Measurements from ENCODE around the gene HK1.
"Not testable (repeated sequence)": the region's sequence is repeated elsewhere in the genome, so short reads cannot be mapped to it uniquely, and the experiment has no call there.

HK1 gene

GRCh38 chr10:69321039-69321715, 42.9 kb downstream of the HK1 start:
- H3K4me3 ChIP-seq (ENCODE audit: low read depth, low read length) = no peak overlapping the region

GRCh38 chr10:69321865-69322264, 43.6 kb downstream of the HK1 start:
- peak; percentile 57 for DNase-seq (ENCODE audit: low read depth)
- TF ChIP-seq CTCF (conservative IDR thresholded peaks at IDR 0.05; ENCODE audit: low read depth, low read length) = no peak
- H3K4me3 ChIP-seq (ENCODE audit: low read depth, low read length) = no peak overlapping the region

More at GRCh38 chr10:69321039-69321715, 42.9 kb downstream of the HK1 start:
- TF ChIP-seq CTCF (conservative IDR thresholded peaks at IDR 0.05; ENCODE audit: low read depth, low read length) = no peak
- DNase-seq (ENCODE audit: low read depth) = no peak

GRCh38 chr10:69322346-69322745, 44.0 kb downstream of the HK1 start:
- H3K4me3 ChIP-seq (ENCODE audit: low read depth, low read length) = not testable (repeated sequence)
- peak; percentile 26 for DNase-seq (ENCODE audit: low read depth)

- DNase-seq (ENCODE audit: low read depth) = no peak
- no peak for TF ChIP-seq CTCF (conservative IDR thresholded peaks at IDR 0.05; ENCODE audit: low read depth, low read length)
- H3K4me3 ChIP-seq (ENCODE audit: low read depth, low read length) = no peak overlapping the region
These were observed 45.3 kb downstream of the HK1 start for GRCh38 chr10:69323622-69324021.

- DNase-seq (ENCODE audit: low read depth) = no peak
- H3K4me3 ChIP-seq (ENCODE audit: low read depth, low read length) = no peak overlapping the region
- TF ChIP-seq CTCF (conservative IDR thresholded peaks at IDR 0.05; ENCODE audit: low read depth, low read length) = no peak
These were observed 46.3 kb downstream of the HK1 start for GRCh38 chr10:69324583-69324982.

GRCh38 chr10:69325637-69326523, 47.6 kb downstream of the HK1 start:
- DNase-seq (ENCODE audit: low read depth) = peak; percentile 66
- peak; percentile 27 for TF ChIP-seq CTCF (conservative IDR thresholded peaks at IDR 0.05; ENCODE audit: low read depth, low read length)
- not testable (repeated sequence) for H3K4me3 ChIP-seq (ENCODE audit: low read depth, low read length)

- no peak for DNase-seq (ENCODE audit: low read depth)
- no peak for TF ChIP-seq CTCF (conservative IDR thresholded peaks at IDR 0.05; ENCODE audit: low read depth, low read length)
- no peak overlapping the region for H3K4me3 ChIP-seq (ENCODE audit: low read depth, low read length)
These were observed 48.4 kb downstream of the HK1 start for GRCh38 chr10:69326692-69327091.

Measured in choroid plexus epithelial cell (primary cell).